ENCODE results near the gene PTPRJ. TPM values are rescaled to one million over a fixed set of nuclear protein-coding genes. Genes with fewer than 3 reads are reported as not detected.

Gene PTPRJ
- total RNA-seq, 1 donor from 2014 or later, result 22.9 TPM

DNA sequence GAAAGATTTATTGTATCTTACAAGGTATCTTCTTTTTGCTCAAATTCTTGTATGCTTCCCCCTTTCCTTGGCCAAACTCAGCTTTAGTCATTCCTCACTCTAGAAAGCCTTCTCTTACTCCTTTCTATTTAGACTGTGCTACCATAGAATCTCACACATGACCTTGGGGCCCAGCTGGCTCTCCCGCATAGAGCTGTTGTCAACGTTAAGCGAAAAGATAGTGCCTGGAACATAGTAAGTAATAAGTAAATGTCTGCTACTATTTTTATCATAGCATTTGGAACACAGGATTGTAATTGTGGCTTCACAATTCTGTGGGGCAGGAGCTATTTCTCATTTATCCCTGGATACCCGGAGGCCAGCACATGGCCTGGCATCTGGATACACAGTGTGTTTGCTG is 197.3 kb downstream of the PTPRJ start:
- Histone ChIP-seq H3K4me1 (ENCODE audit: insufficient read depth, low read length) (no peaks in the 10 kb centered on the region), H3K9me3 (ENCODE audit: insufficient read depth, low read depth, low read length) (no peaks in the 10 kb centered on the region), H3K36me3 (ENCODE audit: insufficient read depth, low read length) (no peaks in the 10 kb centered on the region), H3K79me2 (ENCODE audit: insufficient read depth, low read length) (no peaks in the 10 kb centered on the region), H3K4me3 (ENCODE audit: insufficient read depth, low read depth, low read length) (no peak overlapping the region), H4K20me1 (ENCODE audit: insufficient read depth, low read length) (no peaks in the 10 kb centered on the region), H2AFZ (ENCODE audit: low read depth, low read length) (no peak overlapping the region), H3K4me2 (ENCODE audit: low read length) (no peak overlapping the region), H3K27me3 (ENCODE audit: insufficient read depth, low read length) (no peaks in the 10 kb centered on the region), H3K27ac (ENCODE audit: low read depth, low read length) (no peak overlapping the region), H3K9ac (ENCODE audit: low read length) (no peak overlapping the region)
- no peaks in the 10 kb centered on the region for H3K4me1 Mint-ChIP-seq (ENCODE audit: low read depth, unreplicated experiment)
- H3K27ac Mint-ChIP-seq (ENCODE audit: unreplicated experiment), result no peak overlapping the region
- peaks cover 1% of the 10 kb centered on the region for H3K9me3 Mint-ChIP-seq (ENCODE audit: unreplicated experiment)
- no peak overlapping the region for H3K4me3 Mint-ChIP-seq (ENCODE audit: unreplicated experiment)
- no peaks in the 10 kb centered on the region for H3K36me3 Mint-ChIP-seq (ENCODE audit: low read depth, unreplicated experiment)
- FAIRE-seq (no peak), DNase-seq (ENCODE audit: low read depth) (no peak)
- TF ChIP-seq, protein P1, sequence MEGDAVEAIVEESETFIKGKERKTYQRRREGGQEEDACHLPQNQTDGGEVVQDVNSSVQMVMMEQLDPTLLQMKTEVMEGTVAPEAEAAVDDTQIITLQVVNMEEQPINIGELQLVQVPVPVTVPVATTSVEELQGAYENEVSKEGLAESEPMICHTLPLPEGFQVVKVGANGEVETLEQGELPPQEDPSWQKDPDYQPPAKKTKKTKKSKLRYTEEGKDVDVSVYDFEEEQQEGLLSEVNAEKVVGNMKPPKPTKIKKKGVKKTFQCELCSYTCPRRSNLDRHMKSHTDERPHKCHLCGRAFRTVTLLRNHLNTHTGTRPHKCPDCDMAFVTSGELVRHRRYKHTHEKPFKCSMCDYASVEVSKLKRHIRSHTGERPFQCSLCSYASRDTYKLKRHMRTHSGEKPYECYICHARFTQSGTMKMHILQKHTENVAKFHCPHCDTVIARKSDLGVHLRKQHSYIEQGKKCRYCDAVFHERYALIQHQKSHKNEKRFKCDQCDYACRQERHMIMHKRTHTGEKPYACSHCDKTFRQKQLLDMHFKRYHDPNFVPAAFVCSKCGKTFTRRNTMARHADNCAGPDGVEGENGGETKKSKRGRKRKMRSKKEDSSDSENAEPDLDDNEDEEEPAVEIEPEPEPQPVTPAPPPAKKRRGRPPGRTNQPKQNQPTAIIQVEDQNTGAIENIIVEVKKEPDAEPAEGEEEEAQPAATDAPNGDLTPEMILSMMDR (IDR thresholded peaks at IDR 0.05; ENCODE audit: insufficient read depth, low read depth, low read length), result no peak
- TF ChIP-seq EZH2 (IDR thresholded peaks at IDR 0.05; ENCODE audit: insufficient read depth, low read length), result no peak
- H3K27me3 Mint-ChIP-seq (ENCODE audit: low read depth, unreplicated experiment), result peaks cover 2% of the 10 kb centered on the region

DNA sequence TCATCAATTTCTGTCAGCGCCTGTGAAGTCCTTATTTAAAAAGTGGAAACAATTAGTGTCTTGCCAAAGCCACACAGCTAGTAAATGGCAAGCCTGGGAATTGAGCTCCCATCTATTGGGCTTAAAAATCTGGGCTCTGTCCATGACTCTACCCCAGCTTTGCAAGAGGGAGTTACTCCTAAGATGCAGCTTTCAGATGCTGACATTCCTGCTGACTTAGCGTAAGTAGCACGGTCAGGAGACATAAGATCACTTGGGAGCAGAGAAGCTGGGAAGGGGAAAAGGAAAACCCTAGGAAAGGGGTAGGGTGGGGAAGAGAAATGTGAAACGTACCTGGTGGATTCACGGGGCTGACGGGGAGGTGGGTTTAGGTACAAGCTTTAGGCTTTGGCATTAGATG is 200.3 kb downstream of the PTPRJ start:
- Mint-ChIP-seq H3K4me3 (ENCODE audit: unreplicated experiment) (no peak overlapping the region), H3K27ac (ENCODE audit: unreplicated experiment) (no peak overlapping the region), H3K27me3 (ENCODE audit: low read depth, unreplicated experiment) (peaks cover 3% of the 10 kb centered on the region), H3K4me1 (ENCODE audit: low read depth, unreplicated experiment) (no peaks in the 10 kb centered on the region), H3K36me3 (ENCODE audit: low read depth, unreplicated experiment) (no peaks in the 10 kb centered on the region), H3K9me3 (ENCODE audit: unreplicated experiment) (peaks cover 1% of the 10 kb centered on the region)
- DNase-seq (ENCODE audit: low read depth) (no peak), FAIRE-seq (no peak)
- Histone ChIP-seq H3K79me2 (ENCODE audit: insufficient read depth, low read length) (no peaks in the 10 kb centered on the region), H3K4me1 (ENCODE audit: insufficient read depth, low read length) (no peaks in the 10 kb centered on the region), H3K36me3 (ENCODE audit: insufficient read depth, low read length) (no peaks in the 10 kb centered on the region), H3K9me3 (ENCODE audit: insufficient read depth, low read depth, low read length) (no peaks in the 10 kb centered on the region), H3K4me2 (ENCODE audit: low read length) (no peak overlapping the region), H4K20me1 (ENCODE audit: insufficient read depth, low read length) (no peaks in the 10 kb centered on the region), H3K27me3 (ENCODE audit: insufficient read depth, low read length) (no peaks in the 10 kb centered on the region), H3K9ac (ENCODE audit: low read length) (no peak overlapping the region), H2AFZ (ENCODE audit: low read depth, low read length) (no peak overlapping the region), H3K4me3 (ENCODE audit: insufficient read depth, low read depth, low read length) (no peak overlapping the region), H3K27ac (ENCODE audit: low read depth, low read length) (no peak overlapping the region)
- TF ChIP-seq EZH2 (IDR thresholded peaks at IDR 0.05; ENCODE audit: insufficient read depth, low read length), result no peak
- TF ChIP-seq, protein P1 (IDR thresholded peaks at IDR 0.05; ENCODE audit: insufficient read depth, low read depth, low read length), result no peak

- Histone ChIP-seq H3K27me3 (ENCODE audit: insufficient read depth, low read length) (no peaks in the 10 kb centered on the region), H3K9me3 (ENCODE audit: insufficient read depth, low read depth, low read length) (no peaks in the 10 kb centered on the region), H4K20me1 (ENCODE audit: insufficient read depth, low read length) (no peaks in the 10 kb centered on the region), H3K4me1 (ENCODE audit: insufficient read depth, low read length) (no peaks in the 10 kb centered on the region), H3K79me2 (ENCODE audit: insufficient read depth, low read length) (no peaks in the 10 kb centered on the region), H3K27ac (ENCODE audit: low read depth, low read length) (no peak overlapping the region), H2AFZ (ENCODE audit: low read depth, low read length) (no peak overlapping the region), H3K9ac (ENCODE audit: low read length) (no peak overlapping the region), H3K36me3 (ENCODE audit: insufficient read depth, low read length) (no peaks in the 10 kb centered on the region), H3K4me2 (ENCODE audit: low read length) (no peak overlapping the region), H3K4me3 (ENCODE audit: insufficient read depth, low read depth, low read length) (no peak overlapping the region)
- DNase-seq (ENCODE audit: low read depth) (no peak), FAIRE-seq (no peak)
- no peak overlapping the region for H3K27ac Mint-ChIP-seq (ENCODE audit: unreplicated experiment)
- peaks cover 3% of the 10 kb centered on the region for H3K27me3 Mint-ChIP-seq (ENCODE audit: low read depth, unreplicated experiment)
- H3K9me3 Mint-ChIP-seq (ENCODE audit: unreplicated experiment), result peaks cover 1% of the 10 kb centered on the region
- H3K4me3 Mint-ChIP-seq (ENCODE audit: unreplicated experiment), result no peak overlapping the region
- TF ChIP-seq, protein P1 (IDR thresholded peaks at IDR 0.05; ENCODE audit: insufficient read depth, low read depth, low read length), result no peak
- no peak for TF ChIP-seq EZH2 (IDR thresholded peaks at IDR 0.05; ENCODE audit: insufficient read depth, low read length)
- H3K36me3 Mint-ChIP-seq (ENCODE audit: low read depth, unreplicated experiment), result no peaks in the 10 kb centered on the region
- H3K4me1 Mint-ChIP-seq (ENCODE audit: low read depth, unreplicated experiment), result no peaks in the 10 kb centered on the region
Observed at GRCh38 chr11:48182860-48183526, 202.6 kb downstream of the PTPRJ start.

Data from astrocyte (in vitro differentiated cells and primary cell).